ENCODE data around the gene PRKCH.
A peak's percentile ranks its signal among the peaks of the same experiment; 100 is the strongest.

Gene PRKCH

GRCh38 chr14:61488417-61489401, 167.3 kb downstream of the PRKCH start:
- no peak overlapping the region for H3K27ac ChIP-seq
- TF ChIP-seq ZFX (IDR thresholded peaks at IDR 0.05; ENCODE audit: borderline replicate concordance) (no peak), CTCF (IDR thresholded peaks at IDR 0.05) (no peak)

- H3K27ac ChIP-seq = no peak overlapping the region
- TF ChIP-seq CTCF (IDR thresholded peaks at IDR 0.05) (no peak), ZFX (IDR thresholded peaks at IDR 0.05; ENCODE audit: borderline replicate concordance) (no peak)
These were observed 168.1 kb downstream of the PRKCH start for GRCh38 chr14:61489512-61489911.

GRCh38 chr14:61489932-61490331, 168.6 kb downstream of the PRKCH start:
- H3K27ac ChIP-seq = no peak overlapping the region
- TF ChIP-seq CTCF (IDR thresholded peaks at IDR 0.05) (no peak), ZFX (IDR thresholded peaks at IDR 0.05; ENCODE audit: borderline replicate concordance) (no peak)

GRCh38 chr14:61491224-61491623, 169.8 kb downstream of the PRKCH start:
- H3K27ac ChIP-seq = no peak overlapping the region
- TF ChIP-seq CTCF (IDR thresholded peaks at IDR 0.05) (no peak), ZFX (IDR thresholded peaks at IDR 0.05; ENCODE audit: borderline replicate concordance) (no peak)

- TF ChIP-seq CTCF (IDR thresholded peaks at IDR 0.05) = no peak
- TF ChIP-seq ZFX (IDR thresholded peaks at IDR 0.05; ENCODE audit: borderline replicate concordance) = no peak
- no peak overlapping the region for H3K27ac ChIP-seq
These were observed 170.6 kb downstream of the PRKCH start for GRCh38 chr14:61491876-61492434.

GRCh38 chr14:61492474-61492873, 171.1 kb downstream of the PRKCH start:
- H3K27ac ChIP-seq = no peak overlapping the region
- TF ChIP-seq ZFX (IDR thresholded peaks at IDR 0.05; ENCODE audit: borderline replicate concordance) = no peak
- TF ChIP-seq CTCF (IDR thresholded peaks at IDR 0.05) = peak; percentile 11; the same call in 1 of the 2 replicates

- H3K27ac ChIP-seq = no peak overlapping the region
- no peak for TF ChIP-seq CTCF (IDR thresholded peaks at IDR 0.05)
These were observed 171.9 kb downstream of the PRKCH start for GRCh38 chr14:61493239-61493638.

Measured in 22Rv1 (cell line).